NCI-H1694 treated with DMSO at 0.1 percent for 48 hours (cell line): ENCODE results near the gene MLN.

Experiments
- DNase-seq: peaks from one replicate; lab custom pipeline; 2025; lab: John Stamatoyannopoulos, UW

The MLN gene

DNA sequence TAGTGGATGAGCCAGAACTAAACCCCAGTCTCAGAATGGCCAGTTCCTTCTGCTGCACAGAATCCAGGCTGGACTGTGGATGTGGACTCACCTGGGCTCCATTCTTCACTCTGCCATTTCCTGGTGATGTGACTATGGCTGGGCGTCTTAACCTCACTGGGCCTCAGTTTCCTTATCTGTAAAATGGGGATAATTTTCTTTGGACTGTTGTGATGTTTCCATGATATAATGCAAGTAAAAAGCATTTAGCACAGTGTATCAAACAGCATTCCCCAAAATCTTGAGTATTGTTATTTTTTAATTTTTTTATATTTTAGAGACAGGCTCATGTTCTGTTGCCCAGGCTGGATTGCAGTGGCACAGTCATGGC lies 51.2 kb downstream of the MLN start:
- no peak for DNase-seq

DNA sequence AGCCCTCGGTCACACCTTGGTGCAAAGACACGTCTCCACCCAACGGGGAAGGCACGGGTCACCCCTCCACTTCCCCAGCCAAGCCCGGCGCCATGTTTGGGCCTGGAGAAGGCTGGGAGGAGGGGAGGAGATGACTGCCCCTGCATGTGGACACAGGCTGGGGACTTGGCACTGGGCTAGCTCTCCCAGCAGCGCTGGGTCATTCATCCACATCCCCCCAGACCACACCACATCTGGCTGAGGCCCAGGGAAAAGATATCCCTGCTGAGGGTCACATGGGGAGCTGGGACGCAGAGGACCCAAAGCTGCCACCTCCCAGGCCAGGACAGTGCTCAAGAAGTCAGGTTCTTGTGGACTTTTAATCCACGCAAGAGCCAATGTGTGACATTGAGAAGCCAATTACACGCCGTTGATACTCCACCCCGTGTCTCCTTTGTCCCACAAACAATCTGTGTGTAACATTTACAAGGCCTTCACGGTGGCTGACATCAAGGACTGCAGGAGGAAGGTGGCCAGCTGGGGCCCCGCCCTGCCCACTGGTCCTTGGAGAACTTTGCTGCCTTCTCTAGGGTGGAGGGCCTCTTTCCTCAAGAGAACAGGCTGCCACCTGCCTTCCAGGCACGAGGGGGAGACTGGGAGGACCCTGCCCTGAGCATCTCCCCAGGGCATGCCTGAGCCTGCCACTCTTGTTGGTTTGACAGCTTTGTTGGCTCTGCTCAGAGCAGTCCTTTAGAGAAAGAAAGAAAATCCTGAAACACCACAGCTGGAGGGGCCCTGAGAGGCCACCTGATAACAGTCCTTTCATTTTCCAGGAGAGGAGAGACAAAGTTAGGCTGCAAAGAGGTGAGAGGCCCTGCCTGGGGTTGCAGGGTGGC lies 51.8 kb downstream of the MLN start:
- DNase-seq: peak; percentile 88

DNA sequence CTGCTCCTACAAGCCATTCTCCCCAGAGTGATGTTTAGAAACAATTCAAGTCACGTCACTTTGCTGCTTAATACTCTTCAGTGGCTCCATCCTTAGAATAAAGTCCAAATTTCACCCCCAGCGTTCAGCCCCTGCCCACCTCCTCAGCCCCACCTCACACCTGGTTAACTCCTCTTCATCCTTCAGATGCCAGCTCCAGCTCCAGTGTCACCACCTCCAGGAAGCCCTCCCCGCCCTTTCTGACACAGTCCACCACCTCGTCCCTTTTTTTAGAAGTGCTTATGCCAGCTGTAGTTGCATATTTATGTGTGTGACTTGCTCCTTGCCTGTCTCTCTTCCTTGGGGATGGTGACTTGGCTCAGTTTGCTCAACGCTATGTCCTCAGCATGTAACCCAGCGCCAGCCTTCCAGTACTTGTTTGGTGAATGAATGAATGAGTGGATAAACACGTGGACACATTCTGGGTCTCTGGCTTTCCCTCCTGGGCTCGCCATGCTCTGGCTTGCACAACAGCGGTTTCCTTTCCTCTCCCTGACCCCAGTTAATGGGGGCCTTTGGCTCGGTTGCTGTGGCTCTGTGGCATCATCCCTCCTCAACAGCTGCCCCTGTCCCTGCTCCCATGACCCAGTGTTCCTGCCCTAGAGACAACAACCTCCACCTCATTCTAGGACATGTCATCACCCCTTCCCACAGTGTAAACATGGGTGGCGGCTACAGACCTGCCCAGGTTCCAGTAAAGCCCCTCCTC lies 53.4 kb downstream of the MLN start:
- DNase-seq: no peak

DNA sequence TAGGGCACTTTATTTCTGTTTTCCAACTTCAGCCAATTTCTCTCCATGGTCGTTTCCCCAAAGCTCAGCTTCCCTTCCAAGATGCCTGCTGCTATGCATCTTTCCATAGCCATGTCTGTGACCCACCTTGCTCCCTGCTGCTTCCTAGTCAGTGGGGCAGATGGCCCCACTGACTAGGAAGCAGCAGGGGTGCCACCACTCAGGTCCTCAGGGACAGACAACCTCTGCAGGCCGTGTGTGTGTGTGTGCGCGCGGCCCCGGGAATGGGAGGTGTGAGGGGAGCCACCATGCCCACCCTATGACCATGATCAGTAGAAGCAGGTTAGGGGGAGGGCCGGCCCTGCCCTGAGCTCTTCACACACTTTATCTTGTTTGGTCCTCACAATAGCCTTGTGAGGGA lies 54.4 kb downstream of the MLN start:
- DNase-seq: no peak

DNA sequence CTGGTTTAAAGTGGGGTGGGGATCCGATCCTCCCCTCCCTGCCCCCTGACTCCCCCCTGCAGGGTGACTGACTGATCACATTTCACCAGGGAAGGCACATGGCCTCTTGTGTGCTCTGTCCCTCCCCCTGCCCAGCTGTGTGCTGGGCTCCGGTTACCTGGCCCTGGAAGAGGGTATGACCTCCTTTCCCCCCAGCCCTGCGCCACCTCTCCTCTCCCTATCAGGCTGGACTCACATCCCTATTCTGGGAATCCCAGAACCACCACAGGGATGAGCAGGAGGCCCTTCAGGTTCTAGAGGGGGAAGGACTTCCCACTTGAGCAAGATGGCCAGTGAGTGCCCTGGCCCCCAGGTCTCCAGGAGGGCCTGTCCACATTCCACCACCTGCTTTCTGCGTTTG lies 55.0 kb downstream of the MLN start:
- no peak for DNase-seq

DNA sequence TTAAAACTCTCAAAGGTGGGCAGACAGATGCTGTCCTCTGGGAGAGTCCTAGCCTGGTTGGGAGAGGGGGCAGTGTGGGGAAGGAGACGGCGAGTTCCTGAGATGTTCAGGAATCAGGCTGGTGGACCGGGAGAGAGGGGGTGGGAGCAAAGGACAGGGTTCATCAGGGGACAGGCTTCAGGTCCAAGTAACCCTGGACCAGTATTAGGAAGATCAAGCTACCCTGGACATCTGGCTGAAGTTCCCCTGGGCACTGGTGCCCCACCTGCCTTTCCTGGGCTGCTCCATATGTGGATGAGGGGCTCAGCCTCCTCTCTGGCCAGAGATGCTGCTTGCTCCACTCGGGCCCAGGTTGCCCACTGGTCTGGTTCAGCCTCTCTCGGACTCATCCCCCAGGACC lies 56.0 kb downstream of the MLN start:
- no peak for DNase-seq

GRCh38 chr6:33746651-33747100 lies 57.1 kb downstream of the MLN start, which contains the start of gene IP6K3:
Gene IP6K3 (minus strand): TSS chr6:33746905. CDS start chr6:33735476, 11,429 bp downstream.
- no peak for DNase-seq

DNA sequence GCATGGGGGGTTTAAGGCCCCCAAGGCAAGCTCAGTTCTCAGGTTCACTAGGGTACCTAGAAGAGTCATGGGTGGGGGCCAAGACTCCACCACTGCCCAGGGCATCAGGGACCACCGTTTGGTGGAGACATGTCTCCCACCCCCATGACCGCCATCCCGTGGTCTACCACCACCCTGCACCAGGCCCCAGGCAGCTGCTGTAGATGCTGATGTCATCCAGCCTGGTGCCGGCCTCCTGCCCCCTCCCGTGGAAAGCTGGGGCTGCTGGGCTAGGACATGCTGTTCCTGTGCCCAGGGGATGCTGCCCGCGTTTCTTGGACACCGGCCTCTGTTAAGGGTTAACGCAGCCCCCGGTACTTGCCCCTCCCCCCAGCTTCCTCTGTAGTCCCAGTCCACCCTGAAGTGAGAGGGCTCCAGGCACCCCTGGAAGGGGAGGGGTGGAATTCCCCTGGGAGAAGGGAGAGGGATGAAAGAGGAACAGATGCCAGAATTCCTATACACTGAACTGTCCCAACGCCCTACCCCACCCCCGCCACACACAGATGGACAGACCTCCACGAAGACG lies 57.7 kb downstream of the MLN start:
- DNase-seq: no peak

DNA sequence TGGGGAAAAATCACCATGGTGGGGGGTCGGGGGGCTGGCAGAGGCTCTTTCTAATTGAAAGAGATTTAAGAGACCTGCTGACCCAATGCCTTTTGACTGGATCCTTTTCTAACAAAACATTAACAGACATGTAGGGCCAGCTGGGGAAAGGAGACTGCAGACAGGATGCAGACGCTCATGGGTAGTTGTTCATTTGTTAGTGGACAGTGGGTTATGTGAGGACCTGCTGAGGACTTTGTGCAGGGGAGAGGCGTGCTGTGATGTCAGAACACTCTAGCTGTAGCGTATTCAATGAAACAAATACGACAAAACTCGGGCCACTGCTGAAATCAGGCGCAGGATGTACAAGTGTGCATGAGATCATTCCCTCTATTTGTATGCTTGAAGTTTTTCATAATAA lies 58.3 kb downstream of the MLN start:
- DNase-seq: no peak

DNA sequence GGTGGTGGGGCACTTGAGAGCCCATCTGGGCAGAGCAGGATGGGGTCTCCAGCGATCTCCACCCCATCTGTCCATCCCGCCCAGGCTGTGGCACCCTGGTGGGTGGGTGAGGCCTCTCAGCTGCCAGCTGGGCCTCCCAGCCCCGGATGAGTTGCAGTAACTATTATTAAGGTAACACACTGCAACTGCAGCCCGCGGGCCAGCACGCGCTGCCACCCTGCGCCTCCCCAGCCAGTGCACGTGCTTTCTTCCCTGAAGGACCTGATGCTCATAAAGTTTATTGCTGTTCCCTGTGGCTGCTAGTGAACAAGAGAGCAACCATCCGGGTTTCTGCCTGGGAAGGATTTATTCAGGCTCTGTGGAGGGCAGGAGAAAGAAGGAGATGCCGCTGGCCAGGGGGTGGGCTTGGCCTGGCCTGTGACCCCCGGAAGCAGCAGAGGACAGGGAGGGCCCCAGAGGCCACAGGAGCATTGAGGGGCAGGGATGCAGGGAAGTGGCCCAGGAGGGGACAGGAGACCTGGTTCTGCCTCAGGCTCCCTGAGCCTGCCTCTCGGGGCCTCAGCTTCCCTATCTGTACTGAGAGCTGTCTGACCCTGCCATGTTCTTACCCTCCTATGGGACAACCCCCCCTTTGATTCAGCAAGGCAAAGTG lies 58.8 kb downstream of the MLN start:
- peak; percentile 84 for DNase-seq
